Measurements from ENCODE around the gene LCK. TPM values are rescaled to one million over a fixed set of nuclear protein-coding genes. Genes with fewer than 3 reads are reported as not detected.

The LCK gene
- total RNA-seq, 6 experiments from 2014 or later, result 0.73 to 1.7 (median 1.1) TPM

- H3K27ac ChIP-seq, result no peak within 1 kb of the TSS
- intact Hi-C loops (cut with DNase I), result no loop called here
- no peaks in the 10 kb centered on the region for H3K9me3 ChIP-seq
- H3K27me3 ChIP-seq, result no peaks in the 10 kb centered on the region
- H3K4me1 ChIP-seq, result peaks cover 0 to 4% (median under 1%) of the 10 kb centered on the region in 4 donors
- TF ChIP-seq CTCF (IDR thresholded peaks at IDR 0.05) (no peak), POLR2A (IDR thresholded peaks at IDR 0.05) (no peak)
- ATAC-seq (peak in 2 of 4 donors; percentile 11 to 27), DNase-seq (peak in 1 of 3 donors; percentile 64)
- H3K36me3 ChIP-seq, result no peaks in the 10 kb centered on the region
- WGBS (ENCODE audit: insufficient coverage, low coverage, low lambda C conversion rate, missing lambda C conversion rate), result 100% methylated on average over 2 of the region's 5 CpGs
- H3K4me3 ChIP-seq, result no peak within 1 kb of the TSS
Measured at GRCh38 chr1:32208891-32209328, 42.2 kb upstream of the LCK start, which contains the start of gene DCDC2B. Gene DCDC2B (plus strand): TSS chr1:32209089. CDS start chr1:32209094, 5 bp downstream.

DNA sequence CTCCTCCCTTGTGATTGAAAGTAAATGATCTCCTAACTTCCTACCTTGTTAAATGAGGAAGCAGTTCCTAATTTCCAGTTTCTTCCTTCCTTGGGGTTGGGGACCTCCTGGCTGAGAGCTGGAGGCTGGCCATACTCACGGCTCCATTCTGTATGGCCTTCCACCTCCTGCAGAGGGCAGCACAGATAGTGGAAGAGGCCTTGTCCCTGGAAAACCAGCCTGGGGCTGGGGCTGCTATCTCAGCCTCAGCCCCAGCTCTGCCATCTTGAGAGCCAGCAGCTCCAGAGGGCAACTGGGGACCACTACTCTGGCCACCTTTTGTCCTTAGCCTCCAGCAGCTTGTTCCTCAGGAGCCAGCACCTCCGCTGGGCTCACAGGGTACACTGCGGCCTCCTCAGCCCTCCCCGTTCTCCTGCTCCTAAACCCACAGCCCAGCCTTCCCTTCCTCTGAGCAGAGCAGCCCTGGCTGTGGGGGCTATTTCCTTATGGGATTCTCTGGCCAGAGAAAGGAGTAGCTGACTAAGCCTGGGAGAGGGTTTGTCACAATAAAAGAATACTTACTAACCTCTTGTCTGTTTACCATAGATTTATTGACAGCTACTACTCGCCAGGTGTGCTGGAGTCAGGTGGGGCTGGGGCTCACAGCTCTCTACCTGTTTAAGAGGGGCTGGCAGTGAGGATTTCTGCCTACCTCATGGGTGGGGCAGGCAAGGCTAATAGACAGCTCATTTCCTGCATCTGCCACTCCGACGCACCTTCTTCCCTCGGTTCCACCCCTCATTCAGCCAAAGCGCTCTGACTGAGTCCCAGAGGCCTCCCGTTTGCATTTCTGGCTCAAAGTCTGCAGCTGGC, 35.2 kb upstream of the LCK start:
- Histone ChIP-seq H3K9me3 (no peaks in the 10 kb centered on the region), H3K36me3 (peaks cover 0 to 6% (median 0%) of the 10 kb centered on the region in 4 donors), H3K4me1 (peaks cover 0 to under 1% (median 0%) of the 10 kb centered on the region in 4 donors), H3K4me3 (no peak overlapping the region), H3K27me3 (no peaks in the 10 kb centered on the region), H3K27ac (peak overlapping the region in 1 of 3 donors; percentile 9)
- peak in 2 of 3 donors; percentile 67 to 69 for DNase-seq
- peak; percentile 89 to 96 (median 94) for ATAC-seq
- intact Hi-C loops (cut with DNase I), result loop anchor here in 1 of 2 donors (10.0 kb wide), 1 partner anchor 149 kb away; the partner anchor contains the start of genes FAM229A and TSSK3
- TF ChIP-seq POLR2A (IDR thresholded peaks at IDR 0.05) (no peak), CTCF (IDR thresholded peaks at IDR 0.05) (peak; percentile 73 to 87 (median 84))
- WGBS (ENCODE audit: insufficient coverage, low coverage, low lambda C conversion rate, missing lambda C conversion rate), result 65% methylated on average over 6 of the region's 10 CpGs

GRCh38 chr1:32216566-32216965, 34.5 kb upstream of the LCK start:
- no peak for TF ChIP-seq CTCF (IDR thresholded peaks at IDR 0.05)
- TF ChIP-seq POLR2A (IDR thresholded peaks at IDR 0.05), result no peak
- Histone ChIP-seq H3K4me1 (peaks cover 0 to 7% (median 3%) of the 10 kb centered on the region in 4 donors), H3K27ac (no peak overlapping the region), H3K4me3 (no peak overlapping the region), H3K27me3 (no peaks in the 10 kb centered on the region), H3K9me3 (no peaks in the 10 kb centered on the region), H3K36me3 (peaks cover 0 to 6% (median 0%) of the 10 kb centered on the region in 4 donors)
- peak in 1 of 4 donors; percentile 23 for ATAC-seq
- 57% methylated on average over 1 of the region's 5 CpGs for WGBS (ENCODE audit: insufficient coverage, low coverage, low lambda C conversion rate, missing lambda C conversion rate)
- no peak for DNase-seq
- intact Hi-C loops (cut with DNase I), result loop anchor here in 1 of 2 donors (10.0 kb wide), 1 partner anchor 148 kb away; the partner anchor contains the start of genes FAM229A and TSSK3

GRCh38 chr1:32219022-32219421, 32.0 kb upstream of the LCK start:
- peaks cover 0 to 6% (median 0%) of the 10 kb centered on the region in 4 donors for H3K36me3 ChIP-seq
- H3K4me1 ChIP-seq, result peaks cover 0 to 22% (median 13%) of the 10 kb centered on the region in 4 donors
- H3K4me3 ChIP-seq, result no peak overlapping the region
- H3K9me3 ChIP-seq, result no peaks in the 10 kb centered on the region
- no peak for ATAC-seq
- 73% methylated on average over 2 of the region's 7 CpGs for WGBS (ENCODE audit: insufficient coverage, low coverage, low lambda C conversion rate, missing lambda C conversion rate)
- TF ChIP-seq CTCF (IDR thresholded peaks at IDR 0.05), result no peak
- no peak for TF ChIP-seq POLR2A (IDR thresholded peaks at IDR 0.05)
- no peak overlapping the region for H3K27ac ChIP-seq
- H3K27me3 ChIP-seq, result no peaks in the 10 kb centered on the region
- intact Hi-C loops (cut with DNase I), result loop anchor here in 1 of 2 donors (10.0 kb wide), 1 partner anchor 146 kb away; the partner anchor contains the start of genes FAM229A and TSSK3
- no peak for DNase-seq
